HG03135 (cell line): ENCODE results near the gene STOX2.

Source experiments
- ATAC-seq: cut with Tn5 transposase; IDR thresholded peaks from one replicate; pipeline ENCODE4 v1.9.1; 2021; ENCODE audit warnings: mild to moderate bottlenecking, moderate library complexity; ENCODE audit not compliant: unreplicated experiment

STOX2 gene

GRCh38 chr4:184067931-184068554 lies 162.9 kb downstream of the STOX2 start:
- ATAC-seq: no peak
